GM12872 (cell line): ENCODE data around the gene INPP4B.

ENCODE experiments used
- TF ChIP-seq, protein P1 (sequence below): IDR thresholded peaks from 3 replicates; pipeline ENCODE4 v1.5.1; 2011; ENCODE audit warnings: low read depth, mild to moderate bottlenecking, low read length, moderate library complexity; ENCODE audit not compliant: insufficient read depth

The INPP4B gene

DNA sequence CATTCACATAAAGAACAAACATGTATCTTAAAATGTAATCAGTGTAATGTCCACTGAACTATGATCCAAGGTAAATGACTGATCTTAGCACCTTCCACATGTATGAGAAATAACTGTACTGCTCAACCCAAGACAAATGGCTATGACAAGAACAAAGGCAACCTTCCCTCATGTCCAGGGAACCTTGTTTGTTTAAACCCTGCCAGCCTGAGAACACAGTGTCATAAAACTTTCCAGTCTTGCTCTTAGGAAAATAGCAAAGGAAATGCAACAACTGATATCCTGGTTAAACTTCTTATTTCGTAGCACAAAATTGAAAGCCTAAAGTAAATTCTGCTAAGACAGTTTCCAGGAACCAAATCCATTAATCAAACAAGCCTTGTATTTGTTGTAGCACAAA lies 715.4 kb downstream of the INPP4B start:
- TF ChIP-seq, protein P1, sequence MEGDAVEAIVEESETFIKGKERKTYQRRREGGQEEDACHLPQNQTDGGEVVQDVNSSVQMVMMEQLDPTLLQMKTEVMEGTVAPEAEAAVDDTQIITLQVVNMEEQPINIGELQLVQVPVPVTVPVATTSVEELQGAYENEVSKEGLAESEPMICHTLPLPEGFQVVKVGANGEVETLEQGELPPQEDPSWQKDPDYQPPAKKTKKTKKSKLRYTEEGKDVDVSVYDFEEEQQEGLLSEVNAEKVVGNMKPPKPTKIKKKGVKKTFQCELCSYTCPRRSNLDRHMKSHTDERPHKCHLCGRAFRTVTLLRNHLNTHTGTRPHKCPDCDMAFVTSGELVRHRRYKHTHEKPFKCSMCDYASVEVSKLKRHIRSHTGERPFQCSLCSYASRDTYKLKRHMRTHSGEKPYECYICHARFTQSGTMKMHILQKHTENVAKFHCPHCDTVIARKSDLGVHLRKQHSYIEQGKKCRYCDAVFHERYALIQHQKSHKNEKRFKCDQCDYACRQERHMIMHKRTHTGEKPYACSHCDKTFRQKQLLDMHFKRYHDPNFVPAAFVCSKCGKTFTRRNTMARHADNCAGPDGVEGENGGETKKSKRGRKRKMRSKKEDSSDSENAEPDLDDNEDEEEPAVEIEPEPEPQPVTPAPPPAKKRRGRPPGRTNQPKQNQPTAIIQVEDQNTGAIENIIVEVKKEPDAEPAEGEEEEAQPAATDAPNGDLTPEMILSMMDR: no peak

DNA sequence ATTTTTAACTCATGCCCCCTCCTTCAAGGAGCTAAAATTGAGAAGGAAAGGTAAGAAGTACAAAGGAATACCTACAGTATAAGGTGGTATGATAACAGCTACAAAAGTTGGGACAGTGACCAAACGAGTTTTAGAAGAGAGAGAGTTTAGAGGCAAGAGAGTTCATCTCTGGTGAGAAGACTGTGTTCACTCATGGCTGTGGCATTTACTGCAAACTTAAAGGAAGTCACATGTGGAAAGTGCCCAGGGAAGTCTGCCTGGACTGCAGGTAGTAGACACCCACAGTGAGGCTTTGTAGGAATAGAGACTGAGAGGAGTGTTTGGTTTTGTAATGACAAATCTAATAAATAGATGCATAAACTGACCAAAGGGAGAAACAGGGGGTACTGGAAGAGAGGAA lies 716.2 kb downstream of the INPP4B start:
- TF ChIP-seq, protein P1: no peak

DNA sequence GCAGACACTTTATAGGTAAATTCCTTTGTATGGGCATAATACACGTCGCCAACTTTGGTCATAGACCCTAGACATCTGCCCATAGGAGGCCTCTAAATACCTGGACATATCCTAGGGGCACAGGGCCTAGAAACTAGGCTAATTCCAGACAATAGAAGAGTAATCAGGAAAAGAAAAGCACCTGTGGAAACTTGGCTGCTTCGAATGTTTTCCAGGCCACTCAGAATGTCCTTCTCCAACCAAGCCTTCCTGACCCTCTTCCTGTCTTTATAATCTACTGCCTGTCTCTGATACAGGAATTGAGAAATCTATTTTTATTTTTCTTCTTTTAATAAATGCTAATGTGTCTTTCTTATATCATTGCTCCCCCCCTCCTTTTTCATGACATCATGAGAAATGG lies 716.6 kb downstream of the INPP4B start:
- TF ChIP-seq, protein P1: no peak

DNA sequence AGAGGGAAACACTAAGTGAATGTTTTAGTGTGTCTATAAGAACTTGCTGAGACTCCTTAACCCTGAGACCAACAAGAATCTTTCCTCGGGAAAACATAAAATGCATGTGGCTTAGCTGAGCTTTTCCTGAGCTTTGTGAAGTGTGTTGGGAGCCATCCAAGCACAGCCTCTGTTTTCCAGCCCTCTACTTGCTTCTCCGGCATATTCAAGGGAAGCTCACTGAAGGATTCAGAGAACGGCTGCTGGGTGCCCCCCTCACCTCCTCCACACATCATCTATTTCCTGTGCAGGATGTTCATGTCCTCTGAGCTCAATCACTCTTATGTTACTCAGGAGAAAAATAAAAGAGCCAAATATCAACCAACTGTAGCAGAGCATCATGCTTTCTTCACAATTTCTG lies 717.6 kb downstream of the INPP4B start:
- TF ChIP-seq, protein P1: no peak

DNA sequence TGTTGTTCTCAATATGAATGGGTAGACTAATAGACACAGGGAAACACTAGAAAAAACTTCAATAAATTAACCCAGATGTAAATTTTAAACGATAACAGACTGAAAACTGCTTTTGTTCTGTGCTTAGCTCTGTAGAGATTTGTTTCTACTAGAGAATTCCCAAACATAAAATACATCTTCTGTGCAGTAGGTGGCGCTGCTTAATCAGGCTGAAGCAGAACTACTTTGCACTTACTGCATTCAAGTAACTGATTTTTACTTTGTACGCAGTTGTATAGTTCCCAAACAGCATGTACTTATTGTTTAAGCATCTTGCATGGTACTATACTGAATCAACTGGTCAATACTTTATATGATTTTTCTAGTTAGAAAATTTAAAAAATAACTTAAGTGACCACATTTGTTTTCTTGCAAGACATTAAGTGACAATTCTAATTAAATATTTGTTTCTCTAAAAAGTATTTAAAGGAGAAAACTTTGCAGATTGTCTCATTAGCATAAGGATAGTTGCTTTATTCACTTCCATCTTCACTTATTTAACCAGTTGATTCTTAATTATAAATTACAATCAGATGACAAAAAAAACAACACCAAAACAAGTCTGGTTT lies 719.1 kb downstream of the INPP4B start:
- TF ChIP-seq, protein P1: peak; percentile 73

DNA sequence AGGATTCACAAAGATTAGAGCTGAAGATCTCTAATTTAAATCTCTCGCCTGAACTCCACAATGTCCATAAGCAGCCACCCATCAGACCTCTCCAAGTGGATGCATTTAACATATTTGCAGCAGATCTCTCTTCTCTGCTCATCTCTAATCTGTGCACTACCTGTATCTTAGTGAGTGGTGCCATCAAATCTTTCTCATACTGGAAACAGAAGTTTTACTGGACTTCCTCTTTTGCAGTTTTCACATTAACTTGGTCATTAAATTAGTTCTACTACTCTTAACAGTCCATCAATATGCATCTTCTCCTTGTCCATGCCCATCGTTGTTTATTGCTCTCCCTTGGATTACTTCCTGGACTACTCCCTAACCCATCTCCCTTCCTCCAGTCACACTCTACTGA lies 721.2 kb downstream of the INPP4B start:
- TF ChIP-seq, protein P1: no peak

DNA sequence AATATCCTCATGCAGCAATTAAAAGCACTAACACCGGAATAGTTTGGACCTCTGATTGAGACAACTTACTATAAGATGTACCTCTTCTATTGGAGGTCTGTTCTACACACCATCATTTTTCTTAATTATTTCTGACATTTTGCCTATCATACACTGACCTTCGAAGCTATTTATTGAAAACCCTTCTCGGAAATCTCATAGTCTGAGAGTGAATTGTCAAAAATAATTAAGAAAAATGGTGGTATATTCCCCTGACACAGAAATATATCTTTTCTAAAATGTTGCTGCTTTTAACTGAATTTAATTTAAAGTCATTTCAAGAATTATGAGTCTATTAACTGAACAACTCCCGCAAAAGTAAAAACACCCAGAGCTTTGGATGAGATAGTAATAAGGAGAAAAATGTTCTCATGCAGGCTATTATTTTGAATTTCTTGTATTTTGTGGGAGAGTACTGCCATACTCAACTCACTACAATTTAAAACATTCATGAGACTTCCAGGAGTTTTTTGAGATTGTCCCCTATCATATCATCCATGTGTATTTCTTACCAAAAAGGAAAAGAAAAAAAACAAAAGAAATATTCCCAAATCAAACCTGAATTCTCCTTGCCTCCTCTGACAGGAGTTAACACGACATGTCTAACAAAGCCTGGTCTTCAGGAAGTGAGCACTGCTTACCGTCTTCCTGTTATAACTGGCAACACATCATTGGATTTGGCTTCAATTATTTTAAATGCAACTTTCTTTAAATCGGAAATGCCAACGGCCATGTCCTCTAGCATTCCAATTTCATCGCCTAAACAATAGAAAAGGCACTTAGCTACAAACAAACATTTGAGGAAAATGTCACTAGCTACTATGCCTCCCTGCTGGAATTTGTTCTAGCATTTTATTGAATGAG lies 724.4 kb downstream of the INPP4B start:
- TF ChIP-seq, protein P1: no peak
